ENCODE results near the gene PDE8A.

GRCh38 chr15:85131915-85132314, 150.3 kb downstream of the PDE8A start:
- TF ChIP-seq CTCF (IDR thresholded peaks at IDR 0.05) (no peak), POLR2A (IDR thresholded peaks at IDR 0.05) (no peak)
